HTERT RPE-1 (cell line): ENCODE data around the gene MEIS1.

ENCODE experiments used
- in situ Hi-C: fragments of 300-500 bp; cut with MboI; formaldehyde crosslinking; loops from 4 replicates; pipeline ENCODE4 v1.14.3; 2020; ENCODE audit warnings: low sequenced_read_pairs

Gene MEIS1

GRCh38 chr2:66531567-66531966, 96.6 kb downstream of the MEIS1 start:
- in situ Hi-C loops: no loop called here

GRCh38 chr2:66532972-66533868, 98.3 kb downstream of the MEIS1 start:
- in situ Hi-C loops: no loop called here

- in situ Hi-C loops: no loop called here
Observed at GRCh38 chr2:66534461-66534860, 99.5 kb downstream of the MEIS1 start.

GRCh38 chr2:66535574-66536289, 100.8 kb downstream of the MEIS1 start:
- in situ Hi-C loops: no loop called here

- in situ Hi-C loops: no loop called here
Observed at GRCh38 chr2:66536290-66536673, 101.4 kb downstream of the MEIS1 start.

- in situ Hi-C loops: no loop called here
Observed at GRCh38 chr2:66536997-66537396, 102.1 kb downstream of the MEIS1 start.

- in situ Hi-C loops: no loop called here
Observed at GRCh38 chr2:66538291-66538690, 103.4 kb downstream of the MEIS1 start.

GRCh38 chr2:66539452-66539851, 104.5 kb downstream of the MEIS1 start:
- in situ Hi-C loops: no loop called here

- in situ Hi-C loops: no loop called here
Observed at GRCh38 chr2:66541646-66542045, 106.7 kb downstream of the MEIS1 start.

GRCh38 chr2:66543257-66543767, 108.4 kb downstream of the MEIS1 start:
- in situ Hi-C loops: no loop called here

- in situ Hi-C loops: no loop called here
Observed at GRCh38 chr2:66544258-66544657, 109.3 kb downstream of the MEIS1 start.

- in situ Hi-C loops: no loop called here
Observed at GRCh38 chr2:66545258-66545657, 110.3 kb downstream of the MEIS1 start.

- in situ Hi-C loops: no loop called here
Observed at GRCh38 chr2:66547118-66547517, 112.2 kb downstream of the MEIS1 start.

- in situ Hi-C loops: no loop called here
Observed at GRCh38 chr2:66547887-66548286, 113.0 kb downstream of the MEIS1 start.

- in situ Hi-C loops: no loop called here
Observed at GRCh38 chr2:66548422-66548821, 113.5 kb downstream of the MEIS1 start.

GRCh38 chr2:66550826-66551225, 115.9 kb downstream of the MEIS1 start:
- in situ Hi-C loops: no loop called here

- in situ Hi-C loops: no loop called here
Observed at GRCh38 chr2:66553370-66553769, 118.4 kb downstream of the MEIS1 start.

GRCh38 chr2:66555091-66555490, 120.2 kb downstream of the MEIS1 start:
- in situ Hi-C loops: no loop called here

GRCh38 chr2:66555501-66556324, 120.8 kb downstream of the MEIS1 start:
- in situ Hi-C loops: no loop called here

- in situ Hi-C loops: no loop called here
Observed at GRCh38 chr2:66559672-66560071, 124.7 kb downstream of the MEIS1 start.

- in situ Hi-C loops: no loop called here
Observed at GRCh38 chr2:66560683-66561082, 125.8 kb downstream of the MEIS1 start.
